Cortex of kidney (tissue), 1 donor: Measurements from ENCODE around the gene MRPL2.
"Not testable (repeated sequence)": the region's sequence is repeated elsewhere in the genome, so short reads cannot be mapped to it uniquely, and the experiment has no call there.

Source experiments
- DNase-seq: peaks from one replicate; lab custom pipeline; 2025; lab: John Stamatoyannopoulos, UW

The MRPL2 gene

DNA sequence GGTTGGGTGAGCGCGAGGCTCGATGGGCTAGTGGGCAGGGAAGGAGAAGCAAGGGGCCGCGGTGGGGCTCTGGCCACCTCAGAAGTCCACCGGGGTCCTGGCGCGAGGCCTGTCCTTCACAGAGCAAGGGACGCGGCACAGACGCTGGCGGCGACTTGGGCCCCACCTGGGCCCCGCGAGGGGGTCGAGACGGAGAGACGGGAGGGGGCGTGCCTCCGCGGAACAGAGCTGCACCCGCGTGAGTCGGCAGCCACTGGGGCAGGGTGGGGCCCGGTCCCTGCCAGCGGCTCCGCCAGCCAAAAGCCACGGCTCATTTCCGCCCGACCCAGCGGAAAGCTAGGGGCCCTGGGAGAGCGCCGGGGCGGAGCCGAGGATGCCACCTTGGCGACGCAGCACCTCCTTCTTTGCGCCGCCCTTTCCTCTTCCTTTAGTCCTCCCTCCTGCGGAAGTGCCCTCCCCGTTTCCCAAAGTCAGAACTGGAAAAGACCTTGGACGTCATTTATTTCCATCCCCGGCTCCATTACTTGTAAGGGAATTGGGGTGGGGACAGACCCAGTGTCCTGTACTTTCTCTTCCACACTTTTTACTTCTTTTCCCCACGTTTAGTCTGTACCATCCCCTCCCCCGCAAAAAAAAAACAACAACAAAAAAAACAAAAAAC lies 5.6 kb downstream of the MRPL2 start, which contains the start of gene CUL7:
CUL7 (minus strand) TSS at position 307 of the 661 bp plus-strand sequence. CDS start 1,063 bp downstream, outside the sequence.
- DNase-seq, result no peak

DNA sequence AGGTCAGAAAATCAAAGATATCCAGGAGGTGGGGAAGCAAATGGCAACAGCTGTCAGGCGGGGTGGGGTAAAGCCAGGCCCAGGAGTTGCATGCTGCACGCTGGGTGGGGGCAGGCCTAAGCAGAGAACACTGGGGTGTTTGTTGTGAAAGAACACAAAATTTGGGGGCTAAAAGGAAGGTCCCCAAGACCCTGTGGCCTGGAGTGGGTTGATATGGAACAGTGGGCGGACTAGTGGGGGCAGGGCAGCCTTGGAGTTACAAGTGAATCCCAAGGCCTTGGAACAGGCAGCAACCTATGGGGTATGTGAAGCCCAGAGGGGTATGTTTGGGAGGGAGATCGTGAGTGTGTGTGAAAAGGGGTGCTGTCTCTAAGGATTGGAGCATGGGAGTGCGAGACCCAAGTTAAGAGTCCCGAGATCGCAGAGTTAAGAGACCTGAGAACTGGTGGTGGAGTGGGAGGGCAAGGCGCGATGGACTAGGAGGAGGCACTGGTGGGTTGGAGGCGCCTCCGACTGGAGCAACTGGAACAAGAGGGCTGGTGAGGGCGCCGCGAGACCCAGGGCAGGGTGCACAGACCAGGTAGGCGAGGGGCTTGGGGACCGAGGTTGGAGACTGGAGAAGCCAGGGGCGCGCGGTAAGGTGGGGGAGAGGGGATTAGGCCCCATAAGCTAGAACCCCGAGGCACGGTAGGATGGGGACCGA lies 6.2 kb downstream of the MRPL2 start:
- no peak for DNase-seq

DNA sequence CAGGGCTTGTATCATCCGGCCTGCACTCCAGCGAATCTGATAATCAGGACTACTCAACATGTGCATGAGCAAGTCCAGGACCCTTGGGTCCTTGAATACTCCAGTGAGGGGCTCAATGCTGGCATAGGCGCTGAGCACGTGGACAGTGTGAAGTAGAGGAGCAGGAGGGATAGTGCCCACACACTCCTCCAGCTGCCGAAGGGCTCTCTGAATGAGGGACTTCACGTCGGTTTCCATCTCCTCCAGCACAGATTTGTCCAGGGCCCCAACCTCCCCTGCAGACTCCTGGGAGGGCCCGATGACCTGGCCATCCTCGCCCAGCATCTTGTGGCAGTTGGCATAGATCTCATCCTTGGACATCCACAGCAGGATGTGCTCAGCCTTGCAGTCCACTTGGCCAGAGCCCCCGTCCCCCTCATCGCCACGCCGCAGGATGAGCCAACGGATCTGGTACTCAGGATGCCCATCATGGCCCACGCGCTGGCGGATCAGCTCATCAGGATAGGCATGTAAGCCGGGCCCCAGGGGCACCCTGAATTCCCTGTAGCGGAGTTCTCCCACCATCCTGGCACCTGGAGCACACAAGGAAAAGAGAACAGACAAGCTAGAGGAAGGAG lies 6.9 kb downstream of the MRPL2 start:
- DNase-seq, result no peak

DNA sequence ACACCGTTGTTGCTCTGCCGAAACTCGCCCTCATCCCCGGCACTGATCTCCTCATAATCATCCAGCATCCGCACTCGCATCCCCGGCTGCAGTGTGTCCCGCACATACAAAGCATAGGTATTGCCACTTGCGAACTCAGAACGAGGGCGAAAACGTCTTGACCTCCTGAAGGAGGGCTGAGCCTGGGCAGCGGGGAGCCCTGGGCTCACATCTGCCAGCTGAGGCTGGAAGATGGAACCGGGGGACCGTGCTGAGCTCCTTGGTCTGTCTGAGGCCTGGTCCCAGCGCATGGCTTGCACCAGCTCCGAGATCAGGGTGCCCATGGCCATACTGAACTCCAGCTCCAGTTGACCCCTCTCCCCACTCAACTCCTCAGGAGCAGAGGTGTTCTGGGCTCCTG lies 8.3 kb downstream of the MRPL2 start:
- no peak for DNase-seq

- DNase-seq, result no peak
Observed at GRCh38 chr6:43047998-43048397, 11.2 kb downstream of the MRPL2 start.

DNA sequence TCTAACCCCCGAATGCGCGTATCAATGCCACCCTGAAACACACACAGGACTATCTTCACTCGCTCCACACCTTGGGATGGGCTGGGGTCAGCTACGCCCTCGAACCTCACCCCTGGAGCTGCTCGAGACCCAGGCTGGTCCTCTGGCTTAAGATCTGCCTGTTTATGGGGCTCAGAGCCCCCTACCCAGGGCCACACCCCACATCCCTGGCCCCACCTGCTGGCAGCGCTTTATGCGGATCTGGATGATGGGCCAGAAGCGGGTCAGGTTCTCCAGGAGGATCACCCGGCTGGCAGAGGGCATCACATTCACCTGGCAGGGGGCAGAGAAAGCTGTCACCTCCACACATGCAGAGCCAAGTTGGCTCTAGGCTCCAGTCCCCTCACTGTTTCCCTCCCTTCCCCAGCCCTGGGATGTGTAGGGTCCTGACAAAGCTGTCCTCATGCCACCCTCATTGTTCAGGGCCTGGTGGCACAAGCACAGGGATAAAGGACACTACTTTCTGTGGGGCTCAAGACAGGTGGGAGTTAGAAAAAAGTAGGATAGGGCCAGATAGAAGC lies 13.8 kb downstream of the MRPL2 start:
- DNase-seq, result no peak

- no peak for DNase-seq
Observed at GRCh38 chr6:43043310-43043709, 15.9 kb downstream of the MRPL2 start.

DNA sequence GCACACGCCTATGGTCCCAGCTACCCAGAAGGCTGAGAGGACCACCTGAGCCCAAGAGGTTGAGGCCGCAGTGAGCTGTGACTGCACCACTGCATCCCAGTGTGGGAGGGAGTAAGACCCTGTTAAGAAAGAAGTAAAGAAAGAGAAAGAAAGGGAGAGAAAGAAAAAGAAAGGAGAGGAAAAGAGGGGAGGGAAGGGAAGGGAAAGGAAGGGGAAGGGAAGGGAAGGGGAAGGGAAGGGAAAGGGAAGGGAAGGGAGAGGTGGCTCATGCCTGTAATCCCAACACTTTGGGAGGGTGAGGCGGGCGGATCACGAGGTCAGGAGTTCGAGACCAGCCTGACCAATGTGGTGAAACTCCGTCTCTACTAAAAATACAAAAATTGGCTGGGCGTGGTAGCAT lies 17.8 kb downstream of the MRPL2 start:
- DNase-seq, result not testable (repeated sequence)

- DNase-seq, result no peak
Observed at GRCh38 chr6:43040542-43041257, 18.5 kb downstream of the MRPL2 start.

DNA sequence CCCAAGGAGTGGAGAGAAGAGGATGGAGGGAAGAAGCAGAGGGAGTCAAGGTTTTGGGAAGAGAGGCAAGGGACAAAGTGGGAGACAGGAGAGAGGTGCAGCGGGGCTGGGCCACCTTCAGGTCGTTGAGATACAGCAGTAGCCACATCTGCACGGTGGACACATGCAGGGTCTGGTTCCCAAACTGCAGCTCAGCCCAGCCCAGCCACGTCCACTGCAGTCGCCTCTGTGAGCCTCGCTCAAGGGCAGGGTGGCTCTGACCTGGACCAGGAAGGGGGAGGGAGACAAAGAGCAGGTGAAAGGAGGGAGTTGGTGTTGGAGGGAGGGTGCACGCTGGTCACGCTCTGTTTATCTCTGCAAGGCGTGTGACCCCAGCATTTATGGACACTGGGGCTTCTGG lies 20.5 kb downstream of the MRPL2 start:
- no peak for DNase-seq

GRCh38 chr6:43037706-43038105 lies 21.5 kb downstream of the MRPL2 start:
- DNase-seq, result no peak

DNA sequence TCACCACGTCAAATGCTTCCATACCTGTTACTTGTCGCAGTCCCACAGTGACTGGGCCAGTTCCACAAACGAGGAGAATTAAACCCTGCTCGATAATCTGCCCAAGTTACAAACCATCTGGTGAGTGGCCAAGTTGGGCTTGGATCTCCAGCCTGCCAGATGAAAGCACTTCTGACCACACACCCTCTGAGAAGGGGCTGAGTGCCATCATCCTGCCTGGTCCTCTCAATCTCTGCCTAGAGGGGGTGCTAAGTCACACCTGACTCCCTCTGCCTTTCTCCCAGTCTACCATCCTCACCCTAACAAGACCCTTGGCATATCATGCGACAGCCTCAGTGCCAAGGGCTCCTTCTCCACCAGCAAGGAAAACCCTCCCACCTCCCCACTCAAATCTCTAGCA lies 22.0 kb downstream of the MRPL2 start:
- DNase-seq, result no peak

DNA sequence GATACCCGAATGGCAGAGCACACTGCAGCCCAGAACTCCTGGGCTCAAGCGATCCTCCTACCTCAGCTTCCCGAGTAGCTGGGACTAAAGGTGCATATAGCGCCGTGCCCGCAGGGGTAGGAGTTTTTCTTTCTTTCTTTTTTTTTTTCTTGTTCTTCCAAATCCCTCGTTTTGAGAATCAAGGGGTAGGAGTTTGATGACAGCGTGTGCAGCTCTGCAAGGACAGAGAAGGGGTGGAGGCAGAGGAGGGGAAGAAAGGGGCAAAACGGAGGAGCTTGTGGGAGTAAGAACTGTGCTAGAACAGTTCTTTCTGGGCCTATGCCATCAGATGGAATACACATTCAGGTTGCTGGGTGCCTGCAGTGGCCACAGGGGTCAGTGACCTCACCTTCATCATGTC lies 22.5 kb downstream of the MRPL2 start:
- no peak for DNase-seq

- no peak for DNase-seq
Observed at GRCh38 chr6:43035495-43036194, 23.6 kb downstream of the MRPL2 start.

GRCh38 chr6:43034190-43034525 lies 25.1 kb downstream of the MRPL2 start:
- DNase-seq, result no peak

DNA sequence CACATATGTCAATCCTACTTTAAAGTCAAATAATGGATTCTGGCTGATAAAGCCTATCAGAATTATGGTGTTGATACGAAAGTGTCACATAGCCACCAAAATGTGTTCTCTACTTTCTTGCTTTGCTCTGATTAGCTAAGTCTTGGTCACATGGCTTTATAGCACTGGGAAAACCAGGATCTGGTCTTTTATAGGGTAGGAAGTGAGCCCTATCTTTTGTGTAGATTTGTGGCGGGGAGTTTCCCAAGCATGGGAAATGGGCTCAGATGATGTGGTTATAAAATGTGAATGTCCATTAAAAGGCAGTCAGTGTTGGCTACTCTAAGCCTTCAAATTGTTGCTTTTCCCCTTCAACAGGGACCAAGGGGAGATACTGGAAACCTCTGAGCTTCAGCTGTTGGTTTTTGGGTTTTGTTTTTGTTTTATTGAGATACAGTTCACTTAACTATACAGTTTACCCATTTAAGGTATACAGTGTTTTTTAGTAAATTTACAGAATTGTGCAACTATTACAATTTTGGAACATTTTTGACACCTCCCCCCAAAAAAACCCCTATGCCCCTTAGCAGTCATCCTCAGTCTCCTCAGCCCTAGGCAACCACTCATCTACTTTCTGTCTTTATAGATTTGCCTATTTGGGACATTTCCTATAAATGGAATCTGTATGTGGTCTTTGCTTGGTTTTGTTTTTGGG lies 25.6 kb downstream of the MRPL2 start:
- DNase-seq, result no peak

- no peak for DNase-seq
Observed at GRCh38 chr6:43032326-43032725, 26.9 kb downstream of the MRPL2 start.

DNA sequence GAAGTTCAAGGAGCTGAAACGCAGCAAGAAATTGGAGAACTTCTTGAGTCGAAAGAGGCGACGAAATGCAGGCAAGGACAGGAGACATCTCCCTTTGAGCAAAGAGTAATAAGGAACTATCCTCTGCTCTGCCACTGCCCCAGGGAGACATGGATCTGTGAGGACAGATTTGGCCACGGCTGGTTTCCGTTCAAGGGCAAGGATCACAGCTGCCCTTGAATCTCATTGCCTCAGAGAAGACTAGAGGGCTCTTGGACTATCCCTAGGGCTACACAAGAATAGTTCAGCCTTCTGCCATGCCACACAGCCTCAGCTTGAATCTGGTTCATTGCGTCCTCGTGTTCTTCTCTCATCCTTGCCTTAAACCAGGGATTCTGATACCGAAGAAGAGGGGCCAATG lies 30.1 kb downstream of the MRPL2 start:
- no peak for DNase-seq

GRCh38 chr6:43026365-43026764 lies 32.9 kb downstream of the MRPL2 start:
- DNase-seq, result no peak

DNA sequence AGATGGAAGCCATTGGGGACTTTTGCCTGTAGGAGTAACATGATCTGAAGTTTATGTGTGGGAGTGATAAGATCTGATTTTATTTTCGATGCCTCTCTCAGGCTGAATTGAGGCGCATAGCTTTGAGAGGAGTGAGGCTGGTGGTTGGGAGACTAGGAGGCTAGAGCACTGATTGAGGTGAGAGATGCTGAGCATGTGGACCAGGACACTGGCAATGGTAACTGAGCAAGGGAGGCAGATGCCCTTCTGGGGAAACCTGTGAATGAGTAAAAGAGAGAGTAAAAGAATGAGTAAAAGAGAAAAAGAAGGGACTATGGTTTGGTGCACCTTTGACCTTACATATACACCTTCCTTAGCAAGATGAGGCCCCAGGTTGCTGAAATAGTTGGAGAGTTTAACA lies 34.8 kb downstream of the MRPL2 start:
- DNase-seq, result no peak
